MM.1S (cell line): ENCODE data around the gene CLDN25.

Experiments used
- DNase-seq: peaks from one replicate; pipeline ENCODE4 v3.0.0-alpha.2; 2015
- H2AFZ ChIP-seq: fragments of 300-600 bp; sonication (generic); 2 replicates; pipeline ENCODE4 v1.6.0; 2016; ENCODE audit warnings: antibody characterized with exemption, low read length
- H3F3A ChIP-seq: fragments of 300-600 bp; sonication (generic); 2 replicates; pipeline ENCODE4 v1.6.1; 2016; ENCODE audit warnings: mild to moderate bottlenecking, antibody characterized with exemption, low read length, moderate library complexity, mixed read lengths; ENCODE audit not compliant: insufficient read depth
- H3K27ac ChIP-seq: fragments of 300-600 bp; sonication (generic); 2 replicates; pipeline ENCODE4 v1.5.1; 2016; ENCODE audit warnings: mild to moderate bottlenecking, low read length
- H3K27me3 ChIP-seq: fragments of 300-600 bp; sonication (generic); replicated peaks from 2 replicates; pipeline ENCODE4 v1.6.0; 2016; ENCODE audit warnings: low read length; ENCODE audit not compliant: insufficient read depth
- H3K36me3 ChIP-seq: fragments of 300-600 bp; sonication (generic); replicated peaks from 2 replicates; pipeline ENCODE4 v1.6.1; 2016; ENCODE audit warnings: mild to moderate bottlenecking, low read length, mixed read lengths; ENCODE audit not compliant: insufficient read depth
- H3K4me1 ChIP-seq: fragments of 300-600 bp; sonication (generic); 2 replicates; pipeline ENCODE4 v1.6.1; 2016; ENCODE audit warnings: low read length, mixed read lengths
- H3K4me2 ChIP-seq: fragments of 300-600 bp; sonication (generic); 2 replicates; pipeline ENCODE4 v1.6.0; 2016; ENCODE audit warnings: low read depth, low read length
- H3K4me3 ChIP-seq: fragments of 300-600 bp; sonication (generic); 2 replicates; pipeline ENCODE4 v1.5.1; 2016; ENCODE audit warnings: low read length, mixed read lengths
- H3K79me2 ChIP-seq: fragments of 300-600 bp; sonication (generic); 2 replicates; pipeline ENCODE4 v1.6.1; 2016; ENCODE audit warnings: mixed run types, low read length, mixed read lengths
- H3K9ac ChIP-seq: fragments of 300-600 bp; sonication (generic); 2 replicates; pipeline ENCODE4 v1.6.1; 2016; ENCODE audit warnings: low read length, mixed read lengths
- H3K9me2 ChIP-seq: fragments of 300-600 bp; sonication (generic); replicated peaks from 2 replicates; pipeline ENCODE4 v1.6.1; 2016; ENCODE audit warnings: mild to moderate bottlenecking, low read length, mixed read lengths; ENCODE audit not compliant: insufficient read depth
- H3K9me3 ChIP-seq: fragments of 300-600 bp; sonication (generic); replicated peaks from 2 replicates; pipeline ENCODE4 v1.6.1; 2016; ENCODE audit warnings: mild to moderate bottlenecking, low read length, mixed read lengths; ENCODE audit not compliant: insufficient read depth
- H4K20me1 ChIP-seq: fragments of 300-600 bp; sonication (generic); 2 replicates; pipeline ENCODE4 v1.6.1; 2016; ENCODE audit warnings: mild to moderate bottlenecking, low read length, moderate library complexity, mixed read lengths; ENCODE audit not compliant: insufficient read depth
- EZH2 ChIP-seq: fragments of 300-600 bp; sonication (generic); optimal IDR thresholded peaks from 2 replicates; pipeline ENCODE3; 2017; ENCODE audit warnings: low read depth, mild to moderate bottlenecking, antibody characterized with exemption, low read length, mixed read lengths
- EZH2phosphoT487 ChIP-seq: fragments of 300-600 bp; sonication (generic); IDR thresholded peaks from 2 replicates; pipeline ENCODE4 v1.6.1; 2018; ENCODE audit warnings: antibody characterized with exemption, low read length
- TF ChIP-seq, protein P1 (sequence below): fragments of 300-600 bp; sonication (generic); IDR thresholded peaks from 2 replicates; pipeline ENCODE4 v1.5.1; 2016; ENCODE audit warnings: antibody characterized with exemption, low read length, mixed read lengths

CLDN25 gene

DNA sequence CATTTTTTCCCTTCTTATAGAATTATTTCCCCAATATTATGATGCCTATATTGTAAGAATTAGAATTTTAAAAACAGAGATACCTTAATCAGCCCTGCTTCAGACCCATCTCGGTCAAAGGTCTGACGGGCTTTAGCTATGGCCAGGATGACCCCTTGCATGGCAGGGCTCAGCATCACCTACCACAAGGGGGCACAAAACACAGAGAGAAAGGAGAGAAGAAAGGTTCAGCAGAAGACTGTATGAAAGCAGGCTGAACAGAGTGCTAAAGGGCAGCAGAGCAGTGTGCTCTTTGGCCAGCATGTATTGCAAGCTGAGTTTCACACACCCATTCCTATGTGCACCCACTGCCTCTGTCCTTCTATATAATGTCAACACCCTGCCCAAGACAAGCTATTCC lies 26.8 kb downstream of the CLDN25 start:
- H4K20me1 ChIP-seq: no peaks in the 10 kb centered on the region
- H3K36me3 ChIP-seq: peaks cover 7% of the 10 kb centered on the region; the same call in 1 of the 2 replicates

DNA sequence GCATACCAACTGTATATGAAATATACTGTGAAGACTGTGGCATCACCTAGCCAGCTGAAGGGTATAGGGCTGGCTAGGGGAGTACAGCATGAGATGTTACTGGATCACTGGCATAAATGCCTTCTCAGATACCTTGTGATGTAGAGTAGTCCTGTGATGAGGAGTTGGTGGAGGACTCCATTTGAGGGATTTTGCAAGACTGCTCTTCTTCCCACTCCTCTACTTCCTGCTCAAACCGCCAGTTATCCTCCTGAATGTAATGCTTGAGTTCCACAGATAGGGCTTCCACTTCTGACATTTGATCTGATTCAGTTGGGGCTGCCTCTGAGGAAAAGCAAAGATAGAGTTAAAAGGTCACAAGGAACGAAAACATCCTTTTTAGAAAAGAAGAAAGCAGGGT lies 29.3 kb downstream of the CLDN25 start:
- H2AFZ ChIP-seq: no peak overlapping the region
- no peaks in the 10 kb centered on the region for H3K4me1 ChIP-seq
- DNase-seq: no peak
- TF ChIP-seq EZH2 (no peak), EZH2phosphoT487 (no peak)
- TF ChIP-seq, protein P1, sequence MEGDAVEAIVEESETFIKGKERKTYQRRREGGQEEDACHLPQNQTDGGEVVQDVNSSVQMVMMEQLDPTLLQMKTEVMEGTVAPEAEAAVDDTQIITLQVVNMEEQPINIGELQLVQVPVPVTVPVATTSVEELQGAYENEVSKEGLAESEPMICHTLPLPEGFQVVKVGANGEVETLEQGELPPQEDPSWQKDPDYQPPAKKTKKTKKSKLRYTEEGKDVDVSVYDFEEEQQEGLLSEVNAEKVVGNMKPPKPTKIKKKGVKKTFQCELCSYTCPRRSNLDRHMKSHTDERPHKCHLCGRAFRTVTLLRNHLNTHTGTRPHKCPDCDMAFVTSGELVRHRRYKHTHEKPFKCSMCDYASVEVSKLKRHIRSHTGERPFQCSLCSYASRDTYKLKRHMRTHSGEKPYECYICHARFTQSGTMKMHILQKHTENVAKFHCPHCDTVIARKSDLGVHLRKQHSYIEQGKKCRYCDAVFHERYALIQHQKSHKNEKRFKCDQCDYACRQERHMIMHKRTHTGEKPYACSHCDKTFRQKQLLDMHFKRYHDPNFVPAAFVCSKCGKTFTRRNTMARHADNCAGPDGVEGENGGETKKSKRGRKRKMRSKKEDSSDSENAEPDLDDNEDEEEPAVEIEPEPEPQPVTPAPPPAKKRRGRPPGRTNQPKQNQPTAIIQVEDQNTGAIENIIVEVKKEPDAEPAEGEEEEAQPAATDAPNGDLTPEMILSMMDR: no peak
- H3K4me3 ChIP-seq: no peak overlapping the region
- H3K27ac ChIP-seq: no peak overlapping the region
- no peaks in the 10 kb centered on the region for H3K9me2 ChIP-seq
- H3K9ac ChIP-seq: no peak overlapping the region
- no peaks in the 10 kb centered on the region for H3K9me3 ChIP-seq
- H3K36me3 ChIP-seq: peaks cover 2% of the 10 kb centered on the region; the same call in 1 of the 2 replicates
- H4K20me1 ChIP-seq: no peaks in the 10 kb centered on the region
- H3K27me3 ChIP-seq: no peaks in the 10 kb centered on the region
- H3F3A ChIP-seq: no peaks in the 10 kb centered on the region
- no peak overlapping the region for H3K4me2 ChIP-seq
- H3K79me2 ChIP-seq: no peaks in the 10 kb centered on the region

More for the DNA sequence above, 26.8 kb downstream of the CLDN25 start:
- Histone ChIP-seq H3K4me3 (no peak overlapping the region), H3F3A (no peaks in the 10 kb centered on the region), H3K79me2 (no peaks in the 10 kb centered on the region), H3K27me3 (no peaks in the 10 kb centered on the region), H2AFZ (no peak overlapping the region), H3K9me2 (no peaks in the 10 kb centered on the region), H3K9me3 (no peaks in the 10 kb centered on the region), H3K27ac (no peak overlapping the region), H3K4me1 (no peaks in the 10 kb centered on the region), H3K4me2 (no peak overlapping the region), H3K9ac (no peak overlapping the region)
- DNase-seq: peak; percentile 30
- TF ChIP-seq EZH2 (no peak), EZH2phosphoT487 (no peak)
- TF ChIP-seq, protein P1: peak; percentile 57

GRCh38 chr11:113814181-113814580 lies 34.6 kb downstream of the CLDN25 start:
- no peaks in the 10 kb centered on the region for H3F3A ChIP-seq
- H3K9me3 ChIP-seq: no peaks in the 10 kb centered on the region
- no peak overlapping the region for H3K4me3 ChIP-seq
- no peaks in the 10 kb centered on the region for H3K79me2 ChIP-seq
- DNase-seq: no peak
- no peak overlapping the region for H3K4me2 ChIP-seq
- no peak overlapping the region for H3K27ac ChIP-seq
- no peaks in the 10 kb centered on the region for H3K9me2 ChIP-seq
- TF ChIP-seq, protein P1: no peak
- no peak for TF ChIP-seq EZH2phosphoT487
- no peak for TF ChIP-seq EZH2
- H3K4me1 ChIP-seq: no peaks in the 10 kb centered on the region
- no peak overlapping the region for H2AFZ ChIP-seq
- H3K36me3 ChIP-seq: no peaks in the 10 kb centered on the region; the same call in 1 of the 2 replicates
- H4K20me1 ChIP-seq: no peaks in the 10 kb centered on the region
- H3K9ac ChIP-seq: no peak overlapping the region
- H3K27me3 ChIP-seq: no peaks in the 10 kb centered on the region
